GM18909 (cell line): ENCODE measurements around the gene HPN.
"Not testable (repeated sequence)": the region's sequence is repeated elsewhere in the genome, so short reads cannot be mapped to it uniquely, and the experiment has no call there.

Experiments used
- ATAC-seq: cut with Tn5 transposase; IDR thresholded peaks from one replicate; pipeline ENCODE4 v1.9.1; 2021; ENCODE audit warnings: mild to moderate bottlenecking; ENCODE audit not compliant: unreplicated experiment, poor library complexity

Gene HPN

DNA sequence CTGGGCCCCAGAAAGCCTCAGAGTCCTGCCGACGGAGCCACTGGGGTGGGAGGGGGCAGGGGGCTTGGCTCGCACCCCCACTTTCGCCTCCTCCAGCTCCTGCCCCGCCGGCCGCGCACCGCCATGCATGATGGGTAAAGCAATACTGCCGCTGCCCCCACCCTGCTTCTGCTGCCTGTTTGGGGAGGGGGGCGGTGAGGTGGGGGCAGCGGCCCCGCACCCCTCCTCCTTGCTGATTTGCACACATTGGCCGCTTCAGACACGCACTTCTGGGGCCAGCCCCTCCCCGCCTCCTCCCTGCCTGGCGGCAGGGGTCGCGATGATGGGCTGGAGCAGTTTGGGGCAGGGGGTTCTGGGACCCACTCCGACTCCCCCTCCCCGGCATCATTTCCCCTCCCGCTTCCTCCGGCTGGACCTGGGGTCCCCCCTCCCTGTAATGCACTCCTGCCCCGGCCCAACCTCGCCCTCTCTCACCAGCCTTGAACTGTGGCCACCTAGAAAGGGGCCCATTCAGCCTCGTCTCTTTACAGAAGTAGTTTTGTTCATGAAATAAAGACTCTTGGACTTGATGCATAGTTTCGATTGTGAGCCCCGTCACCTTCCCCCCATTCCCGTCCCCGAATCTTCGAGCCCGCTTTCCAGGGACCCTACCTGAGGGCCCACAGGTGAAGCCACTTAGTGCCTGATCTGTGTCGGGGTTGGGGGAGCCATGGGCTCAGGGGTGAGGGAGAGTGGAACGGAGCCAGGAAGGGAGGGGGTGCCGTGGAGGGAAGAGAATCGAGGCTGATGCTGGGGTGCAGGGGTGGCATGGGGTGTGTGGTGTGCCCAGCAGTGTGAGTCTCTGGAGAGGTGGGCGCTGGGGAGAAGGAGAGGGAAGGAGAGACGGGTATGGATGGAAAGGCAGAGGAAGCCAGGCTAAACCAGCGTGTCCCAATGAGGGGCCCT lies 1.4 kb upstream of the HPN start:
- ATAC-seq, result no peak

DNA sequence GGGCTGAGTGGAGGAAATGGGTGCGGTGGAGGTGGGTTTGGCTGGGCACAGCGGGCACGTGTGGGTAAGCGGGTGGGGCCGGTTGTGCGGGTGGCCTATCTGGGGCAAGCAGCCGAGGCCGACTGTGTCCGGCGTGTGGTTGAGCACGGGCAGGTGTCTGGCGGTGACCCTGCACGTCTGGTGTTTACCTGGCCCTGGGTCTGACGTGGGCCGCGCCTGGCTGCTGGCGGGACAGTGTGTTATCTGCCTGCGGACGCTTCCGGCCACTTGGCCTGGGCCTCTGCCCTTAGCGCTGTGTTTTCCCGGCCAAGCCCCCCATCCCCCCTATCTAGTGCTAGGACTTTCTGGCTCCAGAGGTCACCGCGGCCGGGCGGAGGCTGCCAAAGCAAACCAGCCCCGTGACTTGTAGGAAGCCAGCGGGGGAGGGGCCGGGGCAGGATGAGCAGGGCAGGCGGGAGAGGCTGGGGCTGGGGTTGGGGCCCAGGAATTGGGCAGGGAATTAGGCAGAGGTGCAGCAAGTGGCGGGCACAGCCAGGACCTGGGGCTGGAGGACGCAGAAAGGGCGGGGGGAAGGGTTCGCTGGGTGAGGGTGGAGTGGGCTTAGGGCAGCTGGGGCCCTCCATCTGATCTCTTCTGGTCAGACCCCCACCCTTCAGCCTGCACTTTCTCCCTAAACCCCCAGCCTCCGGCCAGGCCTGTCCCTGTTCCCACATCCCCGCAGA lies 534 bp upstream of the HPN start:
- ATAC-seq, result no peak

DNA sequence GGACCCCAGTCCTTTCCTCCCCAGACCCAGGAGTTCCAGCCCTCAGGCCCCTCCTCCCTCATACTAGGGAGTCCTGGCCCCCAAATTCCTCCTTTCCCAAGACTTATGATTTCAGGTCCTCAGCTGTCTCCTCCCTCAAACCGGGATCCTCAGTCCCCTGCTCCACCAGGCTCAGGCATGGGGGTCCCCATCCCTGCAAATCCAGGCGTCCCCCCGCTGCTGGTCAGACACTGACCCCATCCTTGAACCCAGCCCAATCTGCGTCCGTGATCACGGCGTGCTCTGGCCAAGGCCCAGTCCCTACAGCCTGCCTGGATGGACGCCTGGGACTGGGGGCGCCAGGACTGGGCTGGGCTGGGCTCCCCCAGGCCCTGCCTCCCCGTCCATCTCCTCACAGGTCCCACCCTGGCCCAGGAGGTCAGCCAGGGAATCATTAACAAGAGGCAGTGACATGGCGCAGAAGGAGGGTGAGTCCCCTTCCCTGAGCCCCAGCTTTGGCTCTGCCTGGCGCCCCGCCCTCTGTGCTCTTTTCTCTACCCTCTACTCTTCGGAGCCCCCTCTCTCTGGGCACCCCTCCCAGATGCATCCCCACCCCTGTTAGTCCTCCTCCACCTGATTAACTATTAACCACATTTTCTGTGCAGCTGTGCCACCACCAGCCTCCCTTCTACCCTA lies 672 bp downstream of the HPN start:
- ATAC-seq, result no peak

DNA sequence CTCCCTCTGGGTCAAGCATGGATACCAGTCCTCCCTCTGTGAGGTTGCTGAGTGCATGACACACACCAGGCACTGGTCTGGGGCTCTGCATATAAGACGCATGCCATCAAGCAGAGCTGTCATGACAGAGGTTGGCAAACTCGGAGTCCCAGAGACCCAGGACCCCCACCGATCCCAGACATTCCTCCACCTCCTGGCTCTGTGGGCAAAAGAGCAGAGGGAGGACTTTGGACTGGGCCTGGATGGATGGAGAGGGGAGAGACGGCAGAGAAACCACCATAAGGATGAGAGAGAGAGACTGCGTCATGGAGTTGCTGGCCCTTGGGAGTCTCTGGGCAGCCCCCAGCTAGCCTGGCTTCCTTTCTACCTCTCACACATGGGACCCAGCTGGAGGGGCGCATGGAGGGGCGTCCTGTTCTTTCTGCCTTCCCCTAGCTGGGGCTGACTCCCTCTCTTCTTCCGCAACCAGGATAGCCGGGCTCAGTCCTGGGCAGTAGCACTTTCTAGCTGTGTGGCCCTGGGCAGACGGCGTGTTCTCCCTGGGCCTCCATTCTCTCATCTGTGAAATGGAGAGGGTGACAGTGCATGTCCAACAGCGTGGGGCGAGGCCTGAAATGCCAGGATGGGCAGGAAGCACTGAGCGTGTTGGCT lies 1.6 kb downstream of the HPN start:
- no peak for ATAC-seq

DNA sequence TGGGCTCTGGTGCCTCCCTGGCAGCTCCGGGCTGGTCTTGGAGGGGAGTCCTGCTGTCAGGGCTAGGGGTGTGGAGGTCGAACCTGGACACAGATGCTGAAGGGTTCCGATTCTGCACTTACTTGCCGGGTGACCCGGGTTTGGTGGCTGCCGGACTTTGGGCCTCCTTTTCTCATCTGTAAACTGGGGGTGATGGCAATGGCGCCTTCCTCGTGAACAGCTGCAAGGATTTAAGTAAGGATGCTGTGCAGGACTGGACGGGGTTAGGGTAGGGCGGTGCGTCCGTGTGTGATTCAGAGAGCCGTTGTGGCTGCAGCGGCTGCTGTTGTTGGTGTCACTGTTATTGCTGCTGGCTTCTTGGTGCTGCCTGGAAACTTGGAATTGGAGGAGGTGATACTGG lies 2.4 kb downstream of the HPN start:
- no peak for ATAC-seq

DNA sequence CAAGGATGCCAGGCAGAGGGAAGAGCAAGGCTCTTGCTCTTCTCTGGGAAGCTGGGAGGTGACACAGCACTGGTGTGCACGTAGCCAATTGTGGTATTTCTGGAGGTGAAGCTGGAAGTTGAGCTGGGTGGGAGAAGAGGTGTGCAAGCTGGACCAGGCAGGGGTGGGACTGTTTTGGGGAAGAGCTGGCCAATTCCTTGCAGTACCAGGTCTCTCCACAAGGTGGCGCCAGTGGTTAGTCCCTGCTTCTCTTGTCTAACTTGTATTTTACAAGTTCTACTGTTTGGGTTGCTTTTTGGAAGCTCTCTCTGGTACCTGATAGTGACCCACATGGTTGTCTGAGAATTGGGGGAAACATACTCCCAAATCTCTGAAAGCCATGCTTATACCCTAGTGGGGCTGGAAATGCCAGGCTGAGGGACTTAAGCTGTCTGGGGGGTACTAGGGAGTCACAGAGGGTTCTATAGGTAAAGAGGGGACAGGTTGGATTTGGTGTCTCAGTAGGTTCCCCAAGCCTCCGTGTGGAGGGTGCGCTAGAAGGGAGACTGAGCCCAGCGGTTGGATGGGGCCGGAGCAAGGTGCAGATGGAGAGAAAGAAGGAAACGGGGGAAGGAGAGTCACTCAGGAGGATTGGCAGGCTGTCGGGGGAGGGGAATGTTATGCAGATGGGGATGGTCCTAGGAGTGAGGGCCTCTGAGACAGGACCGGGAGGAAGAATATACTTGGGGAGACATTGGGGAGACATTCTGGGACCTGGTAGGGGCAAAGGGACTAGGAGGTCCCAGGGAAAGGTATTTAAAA lies 3.0 kb downstream of the HPN start:
- no peak for ATAC-seq

DNA sequence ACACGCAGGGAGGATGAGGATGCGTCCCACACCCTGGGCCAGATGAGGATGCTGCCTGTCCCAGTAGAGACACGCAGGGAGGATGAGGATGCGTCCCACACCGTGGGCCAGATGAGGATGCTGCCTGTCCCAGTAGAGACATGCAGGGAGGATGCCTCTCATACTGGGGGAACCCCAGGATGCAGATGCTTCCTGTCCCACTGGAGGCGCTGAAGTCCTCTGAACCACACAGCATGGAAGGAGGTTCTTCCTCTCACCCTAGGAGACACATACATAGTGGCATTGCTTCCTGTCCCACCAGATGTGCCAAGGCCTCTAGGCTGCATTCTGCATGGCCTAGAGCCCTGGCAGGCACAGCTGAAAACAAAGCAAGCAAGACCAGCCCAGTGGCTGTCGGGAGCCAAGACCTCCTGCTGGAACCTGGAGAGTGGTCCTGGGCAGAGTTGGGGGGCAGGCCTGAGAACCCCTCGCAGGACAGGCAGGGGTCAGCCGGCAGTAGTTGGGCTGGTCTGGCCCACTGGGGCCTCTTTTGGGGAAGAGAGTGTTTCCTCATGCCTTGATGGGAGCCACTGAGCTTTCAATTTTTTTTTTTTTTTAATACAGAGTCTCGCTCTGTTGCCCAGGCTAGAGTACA lies 4.3 kb downstream of the HPN start:
- no peak for ATAC-seq

DNA sequence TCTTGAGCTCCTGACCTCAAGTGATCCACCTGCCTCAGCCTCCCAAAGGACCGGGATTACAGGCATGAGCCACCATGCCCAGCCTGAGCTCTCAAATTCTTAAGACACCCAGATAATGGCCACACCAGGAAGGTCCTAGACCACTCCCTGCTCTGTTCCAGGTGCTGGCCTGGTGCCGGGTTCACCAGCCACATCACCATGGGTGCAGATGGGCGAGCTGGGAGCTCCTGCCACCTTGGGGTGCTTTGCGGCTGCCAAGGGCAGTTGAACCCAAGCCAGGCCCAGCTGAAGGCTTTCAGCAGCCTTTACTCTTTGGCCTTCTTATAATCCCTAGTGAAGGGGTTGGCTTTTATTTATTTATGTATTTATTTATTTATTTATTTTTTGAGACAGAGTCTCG lies 4.9 kb downstream of the HPN start:
- no peak for ATAC-seq

DNA sequence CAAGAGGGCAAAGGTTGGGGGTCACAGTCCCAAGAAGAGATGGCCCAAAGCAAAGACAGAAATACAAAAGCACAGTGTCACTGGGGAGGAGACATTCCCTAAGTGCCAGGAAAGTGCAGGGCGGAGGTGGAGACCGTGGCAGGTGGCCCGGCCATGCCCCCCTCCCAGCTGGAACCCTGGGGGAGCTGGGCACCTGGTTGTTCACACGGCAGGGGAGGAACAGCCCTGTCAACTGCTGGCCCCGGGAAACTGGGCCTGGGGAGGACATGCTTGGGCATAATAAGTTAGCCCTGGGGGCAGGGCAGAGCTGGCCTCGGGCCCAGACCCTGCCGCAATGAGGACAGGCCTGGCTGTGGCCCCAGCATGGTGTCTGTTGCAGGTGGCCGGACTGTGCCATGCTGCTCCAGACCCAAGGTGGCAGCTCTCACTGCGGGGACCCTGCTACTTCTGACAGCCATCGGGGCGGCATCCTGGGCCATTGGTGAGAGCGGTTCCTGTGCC lies 7.4 kb downstream of the HPN start:
- ATAC-seq, result no peak

DNA sequence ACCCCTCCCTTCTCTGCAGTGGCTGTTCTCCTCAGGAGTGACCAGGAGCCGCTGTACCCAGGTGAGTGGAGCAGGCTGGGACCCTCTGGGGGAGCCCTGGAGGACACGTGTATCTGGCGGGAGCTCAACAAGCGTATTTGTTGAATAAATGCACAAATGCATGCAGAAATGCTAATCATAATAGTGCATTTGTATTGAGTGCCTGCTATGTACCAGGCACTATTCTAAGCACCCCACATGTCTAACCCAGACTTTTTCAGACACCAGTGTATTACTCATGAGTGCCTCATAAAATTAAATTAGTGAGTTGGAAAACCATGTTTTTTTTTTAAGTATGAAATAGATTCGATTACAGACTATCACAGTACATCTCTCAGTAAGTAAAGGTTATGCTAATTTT lies 7.9 kb downstream of the HPN start:
- no peak for ATAC-seq

DNA sequence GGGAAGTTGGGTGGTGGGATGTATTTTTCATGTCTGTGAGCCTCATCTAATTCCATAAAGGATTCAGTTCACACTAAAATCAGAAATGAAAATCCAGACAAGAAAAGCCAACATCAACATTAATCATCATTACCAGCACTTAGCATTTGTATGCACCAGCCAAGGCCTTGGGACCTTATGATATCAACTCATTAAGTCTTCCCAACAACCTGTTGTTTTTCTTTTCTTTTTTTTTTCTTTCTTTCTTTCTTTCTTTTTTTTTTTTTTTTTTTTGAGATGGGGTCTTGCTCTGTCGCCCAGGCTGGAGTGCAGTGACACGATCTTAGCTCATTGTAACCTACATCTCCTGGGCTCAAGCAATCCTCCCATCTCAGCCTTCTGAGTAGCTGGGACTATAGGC lies 9.1 kb downstream of the HPN start:
- not testable (repeated sequence) for ATAC-seq

DNA sequence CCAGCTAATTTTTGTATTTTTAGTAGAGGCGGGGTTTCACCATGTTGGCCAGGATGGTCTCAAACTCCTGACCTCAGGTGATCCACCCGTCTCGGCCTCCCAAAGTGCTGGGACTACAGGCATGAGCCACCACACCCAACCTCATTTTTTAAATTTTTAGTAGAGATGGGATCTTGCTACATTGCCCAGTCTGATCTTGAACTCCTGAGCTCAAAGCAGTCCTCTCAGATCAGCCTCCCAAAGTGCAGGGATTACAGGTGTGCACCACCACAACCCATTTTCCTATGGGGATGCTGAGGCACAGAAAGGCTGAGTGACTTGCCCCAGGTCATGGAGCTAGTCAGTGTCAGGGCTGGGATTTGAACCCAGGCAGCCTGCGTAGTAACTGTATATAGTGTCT lies 9.7 kb downstream of the HPN start:
- not testable (repeated sequence) for ATAC-seq

DNA sequence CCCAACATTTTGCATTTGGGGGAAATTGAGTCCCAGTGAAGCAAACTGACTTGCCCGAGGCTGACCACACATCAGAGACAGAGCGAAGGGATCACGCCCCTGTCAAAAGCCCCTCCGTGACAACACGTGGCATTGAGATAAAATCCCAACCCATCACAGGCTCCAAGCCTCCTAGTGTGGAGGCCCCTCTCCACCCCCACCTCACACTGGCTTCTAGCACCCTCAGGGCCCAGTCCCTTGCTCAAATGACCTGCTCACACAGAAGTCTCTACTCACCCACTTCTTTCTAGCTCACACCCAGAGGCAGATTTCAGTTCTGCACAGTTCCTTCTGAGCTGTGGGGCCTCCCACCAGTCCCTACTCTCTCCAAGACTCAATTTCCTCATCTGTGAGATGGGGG lies 10.3 kb downstream of the HPN start:
- no peak for ATAC-seq

DNA sequence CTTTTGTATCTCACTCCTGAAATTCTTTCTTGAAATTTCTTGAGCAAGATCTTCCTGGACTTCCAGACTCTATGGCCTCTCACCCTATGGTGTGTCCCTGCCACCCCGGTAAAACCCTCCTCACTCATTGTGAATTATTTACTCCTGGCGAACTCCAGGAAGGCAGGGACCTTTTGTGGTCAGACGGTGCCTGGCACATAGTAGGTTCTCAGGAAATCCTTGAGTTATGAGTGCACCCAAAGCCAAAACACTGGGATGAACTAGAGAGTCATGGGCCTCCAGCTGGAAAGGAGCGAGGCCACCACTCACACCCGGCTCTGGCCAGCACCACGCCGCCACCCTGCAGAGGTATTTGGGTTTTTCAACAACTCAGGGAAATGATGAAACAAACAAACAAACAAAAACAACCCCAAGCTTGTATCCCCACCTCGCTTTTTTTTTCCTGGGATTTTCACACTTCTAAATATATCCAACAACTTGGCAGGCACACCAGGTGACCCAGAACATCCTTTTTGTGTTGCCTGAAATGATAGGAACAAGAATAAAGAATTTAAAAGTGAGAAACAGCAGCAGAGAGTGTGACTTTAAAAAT lies 11.2 kb downstream of the HPN start:
- no peak for ATAC-seq

DNA sequence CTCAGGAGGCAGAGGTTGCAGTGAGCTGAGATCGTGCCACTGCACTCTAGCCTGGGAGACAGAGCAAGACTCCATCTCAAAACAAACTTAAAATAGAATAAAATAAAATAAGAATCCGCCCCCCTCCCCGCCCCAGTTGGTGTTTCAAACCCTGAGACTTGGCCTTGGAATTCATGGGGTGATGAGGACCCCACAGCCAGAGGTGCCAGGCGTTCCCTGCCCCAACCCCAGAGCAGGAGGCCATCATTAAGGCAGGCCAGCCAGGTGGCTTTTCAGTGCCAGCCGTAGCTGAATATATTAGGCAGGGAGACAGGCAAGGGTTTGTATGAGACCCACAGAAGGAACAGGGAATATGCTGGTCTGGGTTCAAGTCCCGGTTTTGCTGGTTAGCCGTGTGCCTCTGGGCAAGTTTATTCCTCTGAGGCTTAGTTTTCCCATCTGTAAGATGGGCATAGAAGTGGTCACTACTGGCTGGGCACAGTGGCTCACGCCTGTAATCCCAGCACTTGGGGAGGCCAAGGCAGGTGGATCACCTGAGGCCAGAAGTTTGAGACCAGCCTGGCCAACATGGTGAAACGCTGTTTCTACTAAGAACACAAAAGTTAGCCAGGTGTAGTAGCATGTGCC lies 12.3 kb downstream of the HPN start:
- no peak for ATAC-seq

DNA sequence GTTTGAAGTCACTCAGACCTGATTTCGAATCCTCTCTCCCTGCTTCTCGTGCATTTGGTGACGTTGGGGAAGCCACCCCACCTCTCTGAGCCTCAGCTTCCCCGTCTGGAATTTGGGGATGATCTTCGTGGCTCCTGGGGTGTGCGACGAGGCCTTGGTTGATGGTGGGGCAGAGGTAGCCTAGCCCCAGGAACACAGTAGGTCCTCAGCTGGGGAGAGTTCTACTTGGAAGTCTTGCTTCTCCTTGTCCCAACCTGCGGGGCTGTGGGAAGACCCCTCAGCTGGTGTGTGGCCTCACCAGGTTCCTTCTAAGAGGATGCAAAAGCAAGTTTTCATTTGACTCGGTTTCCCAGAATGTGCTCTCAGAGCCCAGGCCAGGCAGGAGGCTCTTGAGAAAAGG lies 13.1 kb downstream of the HPN start:
- no peak for ATAC-seq

DNA sequence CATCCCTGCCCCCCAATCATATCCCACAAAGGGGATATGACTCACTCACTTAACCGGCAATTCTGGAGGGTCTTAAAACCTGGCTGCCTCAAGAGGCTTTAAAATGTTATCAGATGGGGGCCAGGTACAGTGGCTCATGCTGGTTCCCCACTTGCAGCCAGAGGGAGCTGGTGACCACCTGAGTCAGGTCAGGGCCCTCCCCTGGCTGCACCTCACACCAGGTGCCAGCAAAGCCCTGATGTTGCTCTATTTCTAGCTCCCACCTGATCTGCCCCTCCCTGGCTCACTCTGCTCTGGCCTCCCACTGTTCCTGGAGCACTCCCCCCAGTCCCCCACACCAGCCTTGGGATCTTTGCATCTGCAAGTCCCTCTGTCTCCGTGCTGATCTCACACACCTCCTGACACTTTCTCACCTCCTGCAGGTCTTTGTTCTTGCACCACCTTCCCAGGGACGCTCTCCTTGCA lies 14.2 kb downstream of the HPN start:
- no peak for ATAC-seq

DNA sequence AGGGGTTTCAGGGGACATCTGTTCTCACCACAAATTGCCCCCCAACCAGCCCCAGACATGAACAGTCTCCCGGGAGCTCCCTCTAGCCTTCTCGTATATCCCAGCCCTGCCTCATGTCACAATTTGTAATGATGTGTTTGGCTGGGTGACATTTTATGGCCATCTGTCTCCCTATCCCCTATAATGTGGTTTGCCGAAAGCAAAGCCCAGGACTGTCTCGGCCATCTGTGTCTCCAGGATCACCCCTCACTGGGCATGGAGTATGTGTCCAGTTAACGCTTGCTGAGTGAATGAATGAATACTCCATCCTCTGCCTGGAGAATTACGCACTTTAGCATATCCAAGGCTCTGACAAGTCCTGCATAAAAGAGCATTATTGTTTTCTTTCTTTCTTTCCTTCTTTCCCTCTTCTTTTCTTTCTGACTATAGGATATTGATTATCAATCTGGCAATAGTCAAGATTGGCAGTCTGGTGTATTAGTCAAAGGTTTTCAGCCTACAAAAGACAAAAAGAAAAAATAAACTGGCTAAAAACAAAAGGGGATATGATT lies 15.1 kb downstream of the HPN start:
- no peak for ATAC-seq
